ENCODE data around the gene OSBPL3. TPM values are rescaled to one million over a fixed set of nuclear protein-coding genes. Genes with fewer than 3 reads are reported as not detected.

OSBPL3 gene
- total RNA-seq, 1 experiment from 2014 or later: 8.6 TPM

DNA sequence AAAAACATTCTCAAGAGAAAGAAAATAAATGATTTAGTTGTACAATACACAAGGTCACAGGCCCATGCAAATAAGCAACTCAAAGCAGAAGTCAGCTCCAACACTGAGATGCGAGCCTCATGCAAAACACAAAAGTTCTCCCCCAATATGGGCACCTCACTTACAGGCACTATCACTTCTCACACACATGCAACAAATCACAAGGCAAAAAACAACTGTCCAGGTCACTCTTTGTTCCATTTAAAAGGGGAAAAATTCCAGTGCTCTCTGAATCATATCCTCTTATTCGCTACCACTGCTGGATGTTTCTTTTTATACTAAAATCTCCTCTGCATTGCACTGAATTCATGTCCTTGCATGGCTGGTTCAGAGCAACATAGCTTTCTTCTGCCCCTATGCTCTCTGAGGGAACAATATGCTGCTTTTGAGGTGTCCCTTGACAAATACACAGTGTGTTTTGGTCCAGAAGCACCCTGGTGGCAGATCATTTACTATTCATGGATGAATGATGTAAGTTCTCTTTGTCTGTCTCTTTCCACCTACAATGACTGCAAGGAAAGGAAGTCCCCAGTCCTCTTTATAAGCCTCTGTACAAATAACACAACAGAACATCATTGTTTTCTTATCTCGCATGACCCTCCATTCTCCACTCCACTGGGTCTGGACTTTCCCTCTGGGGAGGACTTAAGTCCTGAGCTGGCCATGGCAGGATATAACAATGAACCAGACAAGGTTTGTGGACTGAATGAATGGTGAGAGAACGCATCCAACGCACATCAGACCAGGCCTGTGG lies 137.3 kb downstream of the OSBPL3 start:
- H4K5ac ChIP-seq (ENCODE audit: insufficient read length, low read depth, low read length): no peak overlapping the region
- Mint-ChIP-seq H3K9me3 (no peaks in the 10 kb centered on the region), H3K36me3 (ENCODE audit: insufficient read depth in 1 of 3, low read depth in 3 of 3) (no peaks in the 10 kb centered on the region; a peak in 1 of 7 replicates), H3K27ac (peak overlapping the region in 2 of 3 experiments; percentile 4; a peak in 2 of 7 replicates), H3K27me3 (ENCODE audit: low read depth) (no peaks in the 10 kb centered on the region), H3K4me3 (no peak overlapping the region), H3K4me1 (peaks cover 9% of the 10 kb centered on the region in 2 experiments; a peak in 3 of 4 replicates)
- H3K23ac ChIP-seq (ENCODE audit: insufficient read length, low read depth, low read length): no peak overlapping the region
- no peak overlapping the region for H3K4ac ChIP-seq (ENCODE audit: low read depth, low read length)
- H2BK15ac ChIP-seq (ENCODE audit: low read depth, low read length): no peak overlapping the region
- H4K8ac ChIP-seq (replicated peaks; ENCODE audit: insufficient read length, low read depth, low read length): no peak overlapping the region
- no peak overlapping the region for H3T11ph ChIP-seq (ENCODE audit: low read length)
- no peak overlapping the region for H2BK20ac ChIP-seq (ENCODE audit: low read depth, low read length, poor library complexity, severe bottlenecking)
- no CpG with 5 or more reads among the region's 5 CpGs for whole genome bisulfite sequencing (ENCODE audit: extremely low coverage, insufficient read length, low lambda C conversion rate)
- no peaks in the 10 kb centered on the region for H3K23me2 ChIP-seq (ENCODE audit: insufficient read length, low read depth, low read length, poor library complexity, severe bottlenecking)
- no peaks in the 10 kb centered on the region for H4K20me1 ChIP-seq (ENCODE audit: control insufficient read depth, insufficient read depth, insufficient read length)
- H3K79me2 ChIP-seq (ENCODE audit: insufficient read depth, low read length): no peaks in the 10 kb centered on the region
- no peak overlapping the region for H4K91ac ChIP-seq (ENCODE audit: insufficient read length, low read depth, low read length)
- no peaks in the 10 kb centered on the region for H3K79me1 ChIP-seq (ENCODE audit: insufficient read depth, low read depth, low read length, poor library complexity, severe bottlenecking)
- H2AFZ ChIP-seq (ENCODE audit: low read length): no peak overlapping the region
- H3K18ac ChIP-seq (ENCODE audit: insufficient read length, low read depth, low read length): no peak overlapping the region
- DNase-seq: no peak
- H3K27ac ChIP-seq (ENCODE audit: insufficient read length, low read depth, low read length): no peak overlapping the region
- no peak overlapping the region for H2BK120ac ChIP-seq (ENCODE audit: low read depth, low read length, poor library complexity, severe bottlenecking)
- H3K27me3 ChIP-seq (ENCODE audit: insufficient read depth, low read length): no peaks in the 10 kb centered on the region
- no peak overlapping the region for H3K56ac ChIP-seq (ENCODE audit: insufficient read length, low read depth, low read length)
- no peak overlapping the region for H3K14ac ChIP-seq (ENCODE audit: insufficient read depth, low read length)
- H3K4me1 ChIP-seq (ENCODE audit: insufficient read depth, low read length): no peaks in the 10 kb centered on the region
- TF ChIP-seq, protein P1, sequence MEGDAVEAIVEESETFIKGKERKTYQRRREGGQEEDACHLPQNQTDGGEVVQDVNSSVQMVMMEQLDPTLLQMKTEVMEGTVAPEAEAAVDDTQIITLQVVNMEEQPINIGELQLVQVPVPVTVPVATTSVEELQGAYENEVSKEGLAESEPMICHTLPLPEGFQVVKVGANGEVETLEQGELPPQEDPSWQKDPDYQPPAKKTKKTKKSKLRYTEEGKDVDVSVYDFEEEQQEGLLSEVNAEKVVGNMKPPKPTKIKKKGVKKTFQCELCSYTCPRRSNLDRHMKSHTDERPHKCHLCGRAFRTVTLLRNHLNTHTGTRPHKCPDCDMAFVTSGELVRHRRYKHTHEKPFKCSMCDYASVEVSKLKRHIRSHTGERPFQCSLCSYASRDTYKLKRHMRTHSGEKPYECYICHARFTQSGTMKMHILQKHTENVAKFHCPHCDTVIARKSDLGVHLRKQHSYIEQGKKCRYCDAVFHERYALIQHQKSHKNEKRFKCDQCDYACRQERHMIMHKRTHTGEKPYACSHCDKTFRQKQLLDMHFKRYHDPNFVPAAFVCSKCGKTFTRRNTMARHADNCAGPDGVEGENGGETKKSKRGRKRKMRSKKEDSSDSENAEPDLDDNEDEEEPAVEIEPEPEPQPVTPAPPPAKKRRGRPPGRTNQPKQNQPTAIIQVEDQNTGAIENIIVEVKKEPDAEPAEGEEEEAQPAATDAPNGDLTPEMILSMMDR (conservative IDR thresholded peaks at IDR 0.05): no peak
- no peak overlapping the region for H2AK5ac ChIP-seq (ENCODE audit: insufficient read length, low read length)
- no peak overlapping the region for H2BK12ac ChIP-seq (ENCODE audit: insufficient read length, low read depth, low read length)
- H3K9ac ChIP-seq (ENCODE audit: extremely low read depth, insufficient read length, low read length): no peak overlapping the region
- no peak overlapping the region for H3K4me2 ChIP-seq (ENCODE audit: insufficient read depth, insufficient read length, low read length)
- no peaks in the 10 kb centered on the region for H3K9me3 ChIP-seq (ENCODE audit: control insufficient read depth, low read depth, low read length)
- H2BK5ac ChIP-seq (ENCODE audit: insufficient read length, low read length): no peak overlapping the region

Measured in H9 (cell line).